Measurements from ENCODE around the gene ALG1. TPM values are rescaled to one million over a fixed set of nuclear protein-coding genes. Genes with fewer than 3 reads are reported as not detected.
A peak's percentile ranks its signal among the peaks of the same experiment; 100 is the strongest.

ALG1 gene
- total and polyA plus RNA-seq, 2 experiments from 2014 or later: 20.2 to 36.4 TPM

- TF ChIP-seq STAT1 (IDR thresholded peaks at IDR 0.05; ENCODE audit: unreplicated experiment) (no peak), JUNB (IDR thresholded peaks at IDR 0.05; ENCODE audit: unreplicated experiment) (no peak), NANOG (IDR thresholded peaks at IDR 0.05; ENCODE audit: borderline replicate concordance) (no peak), POLR2AphosphoS5 (IDR thresholded peaks at IDR 0.05; ENCODE audit: low read depth) (no peak), ETS1 (IDR thresholded peaks at IDR 0.05) (no peak)
- TF ChIP-seq, protein P1, sequence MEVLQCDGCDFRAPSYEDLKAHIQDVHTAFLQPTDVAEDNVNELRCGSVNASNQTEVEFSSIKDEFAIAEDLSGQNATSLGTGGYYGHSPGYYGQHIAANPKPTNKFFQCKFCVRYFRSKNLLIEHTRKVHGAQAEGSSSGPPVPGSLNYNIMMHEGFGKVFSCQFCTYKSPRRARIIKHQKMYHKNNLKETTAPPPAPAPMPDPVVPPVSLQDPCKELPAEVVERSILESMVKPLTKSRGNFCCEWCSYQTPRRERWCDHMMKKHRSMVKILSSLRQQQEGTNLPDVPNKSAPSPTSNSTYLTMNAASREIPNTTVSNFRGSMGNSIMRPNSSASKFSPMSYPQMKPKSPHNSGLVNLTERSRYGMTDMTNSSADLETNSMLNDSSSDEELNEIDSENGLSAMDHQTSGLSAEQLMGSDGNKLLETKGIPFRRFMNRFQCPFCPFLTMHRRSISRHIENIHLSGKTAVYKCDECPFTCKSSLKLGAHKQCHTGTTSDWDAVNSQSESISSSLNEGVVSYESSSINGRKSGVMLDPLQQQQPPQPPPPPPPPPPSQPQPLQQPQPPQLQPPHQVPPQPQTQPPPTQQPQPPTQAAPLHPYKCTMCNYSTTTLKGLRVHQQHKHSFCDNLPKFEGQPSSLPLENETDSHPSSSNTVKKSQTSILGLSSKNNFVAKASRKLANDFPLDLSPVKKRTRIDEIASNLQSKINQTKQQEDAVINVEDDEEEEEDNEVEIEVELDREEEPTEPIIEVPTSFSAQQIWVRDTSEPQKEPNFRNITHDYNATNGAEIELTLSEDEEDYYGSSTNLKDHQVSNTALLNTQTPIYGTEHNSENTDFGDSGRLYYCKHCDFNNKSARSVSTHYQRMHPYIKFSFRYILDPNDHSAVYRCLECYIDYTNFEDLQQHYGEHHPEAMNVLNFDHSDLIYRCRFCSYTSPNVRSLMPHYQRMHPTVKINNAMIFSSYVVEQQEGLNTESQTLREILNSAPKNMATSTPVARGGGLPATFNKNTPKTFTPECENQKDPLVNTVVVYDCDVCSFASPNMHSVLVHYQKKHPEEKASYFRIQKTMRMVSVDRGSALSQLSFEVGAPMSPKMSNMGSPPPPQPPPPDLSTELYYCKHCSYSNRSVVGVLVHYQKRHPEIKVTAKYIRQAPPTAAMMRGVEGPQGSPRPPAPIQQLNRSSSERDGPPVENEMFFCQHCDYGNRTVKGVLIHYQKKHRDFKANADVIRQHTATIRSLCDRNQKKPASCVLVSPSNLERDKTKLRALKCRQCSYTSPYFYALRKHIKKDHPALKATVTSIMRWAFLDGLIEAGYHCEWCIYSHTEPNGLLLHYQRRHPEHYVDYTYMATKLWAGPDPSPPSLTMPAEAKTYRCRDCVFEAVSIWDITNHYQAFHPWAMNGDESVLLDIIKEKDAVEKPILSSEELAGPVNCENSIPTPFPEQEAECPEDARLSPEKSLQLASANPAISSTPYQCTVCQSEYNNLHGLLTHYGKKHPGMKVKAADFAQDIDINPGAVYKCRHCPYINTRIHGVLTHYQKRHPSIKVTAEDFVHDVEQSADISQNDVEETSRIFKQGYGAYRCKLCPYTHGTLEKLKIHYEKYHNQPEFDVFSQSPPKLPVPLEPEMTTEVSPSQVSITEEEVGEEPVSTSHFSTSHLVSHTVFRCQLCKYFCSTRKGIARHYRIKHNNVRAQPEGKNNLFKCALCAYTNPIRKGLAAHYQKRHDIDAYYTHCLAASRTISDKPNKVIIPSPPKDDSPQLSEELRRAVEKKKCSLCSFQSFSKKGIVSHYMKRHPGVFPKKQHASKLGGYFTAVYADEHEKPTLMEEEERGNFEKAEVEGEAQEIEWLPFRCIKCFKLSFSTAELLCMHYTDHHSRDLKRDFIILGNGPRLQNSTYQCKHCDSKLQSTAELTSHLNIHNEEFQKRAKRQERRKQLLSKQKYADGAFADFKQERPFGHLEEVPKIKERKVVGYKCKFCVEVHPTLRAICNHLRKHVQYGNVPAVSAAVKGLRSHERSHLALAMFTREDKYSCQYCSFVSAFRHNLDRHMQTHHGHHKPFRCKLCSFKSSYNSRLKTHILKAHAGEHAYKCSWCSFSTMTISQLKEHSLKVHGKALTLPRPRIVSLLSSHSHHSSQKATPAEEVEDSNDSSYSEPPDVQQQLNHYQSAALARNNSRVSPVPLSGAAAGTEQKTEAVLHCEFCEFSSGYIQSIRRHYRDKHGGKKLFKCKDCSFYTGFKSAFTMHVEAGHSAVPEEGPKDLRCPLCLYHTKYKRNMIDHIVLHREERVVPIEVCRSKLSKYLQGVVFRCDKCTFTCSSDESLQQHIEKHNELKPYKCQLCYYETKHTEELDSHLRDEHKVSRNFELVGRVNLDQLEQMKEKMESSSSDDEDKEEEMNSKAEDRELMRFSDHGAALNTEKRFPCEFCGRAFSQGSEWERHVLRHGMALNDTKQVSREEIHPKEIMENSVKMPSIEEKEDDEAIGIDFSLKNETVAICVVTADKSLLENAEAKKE (CRISPR knock-in tag; IDR thresholded peaks at IDR 0.05): no peak
Measured at GRCh38 chr16:5072334-5073278, 963 bp downstream of the ALG1 start (continued).

DNA sequence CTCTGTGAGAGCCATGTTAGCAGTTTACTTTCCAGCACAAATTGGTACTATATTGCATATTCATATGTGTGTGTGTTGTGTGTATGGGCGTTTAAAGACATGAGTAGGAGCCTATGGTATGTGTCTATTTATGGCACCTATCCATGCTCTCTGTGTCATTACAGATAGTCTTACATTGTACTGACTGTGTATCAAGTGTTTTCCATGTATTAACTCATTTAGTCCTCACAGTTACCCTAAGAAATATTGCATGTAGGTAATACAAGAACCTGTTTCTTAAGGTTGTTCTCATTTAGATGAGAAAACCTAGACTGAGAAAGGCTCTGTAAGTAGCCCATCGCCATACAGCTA, 1.6 kb downstream of the ALG1 start:
- Histone ChIP-seq H3F3A (replicated peaks; ENCODE audit: low read depth) (no peaks in the 10 kb centered on the region; the same call in 1 of the 2 replicates), H3K4me1 (ENCODE audit: insufficient read depth) (peaks cover 7% of the 10 kb centered on the region), H3K27me3 (ENCODE audit: insufficient read depth) (no peaks in the 10 kb centered on the region), H2AFZ (no peak overlapping the region), H4K20me1 (replicated peaks; ENCODE audit: insufficient read depth) (no peaks in the 10 kb centered on the region; the same call in 1 of the 2 replicates), H3K27ac (ENCODE audit: low read depth) (no peak overlapping the region), H3K4me3 (no peak overlapping the region), H3K4me2 (no peak overlapping the region), H3K79me2 (replicated peaks; ENCODE audit: insufficient read depth) (peaks cover 35% of the 10 kb centered on the region), H3K36me3 (ENCODE audit: insufficient read depth) (no peaks in the 10 kb centered on the region; the same call in 1 of the 2 replicates), H3K9me2 (ENCODE audit: insufficient read depth) (no peaks in the 10 kb centered on the region)
- H3K27ac Mint-ChIP-seq: no peak overlapping the region
- H3K27me3 Mint-ChIP-seq (ENCODE audit: insufficient read depth, low read depth, poor library complexity): peaks cover 21% of the 10 kb centered on the region
- H3K9me3 Mint-ChIP-seq: 0 out of 3 replicates have a peak, but pooled peaks cover 3% of the 10 kb centered on the region
- peak overlapping the region; percentile 96 for H3K4me3 Mint-ChIP-seq
- H3K36me3 Mint-ChIP-seq (ENCODE audit: low read depth): peaks cover 35% of the 10 kb centered on the region
- DNase-seq (ENCODE audit: low spot score) (no peak), ATAC-seq (no peak)
- H3K4me1 Mint-ChIP-seq: peaks cover 11% of the 10 kb centered on the region; the same call in 1 of the 3 replicates
- TF ChIP-seq CREB1 (CRISPR knock-in tag; IDR thresholded peaks at IDR 0.05; ENCODE audit: low read depth) (no peak), EZH2 (IDR thresholded peaks at IDR 0.05; ENCODE audit: low read depth, unreplicated experiment) (no peak), REST (IDR thresholded peaks at IDR 0.05; ENCODE audit: unreplicated experiment) (no peak), ZNF331 (CRISPR knock-in tag; IDR thresholded peaks at IDR 0.05; ENCODE audit: low read depth) (no peak)
- TF ChIP-seq, protein P2, sequence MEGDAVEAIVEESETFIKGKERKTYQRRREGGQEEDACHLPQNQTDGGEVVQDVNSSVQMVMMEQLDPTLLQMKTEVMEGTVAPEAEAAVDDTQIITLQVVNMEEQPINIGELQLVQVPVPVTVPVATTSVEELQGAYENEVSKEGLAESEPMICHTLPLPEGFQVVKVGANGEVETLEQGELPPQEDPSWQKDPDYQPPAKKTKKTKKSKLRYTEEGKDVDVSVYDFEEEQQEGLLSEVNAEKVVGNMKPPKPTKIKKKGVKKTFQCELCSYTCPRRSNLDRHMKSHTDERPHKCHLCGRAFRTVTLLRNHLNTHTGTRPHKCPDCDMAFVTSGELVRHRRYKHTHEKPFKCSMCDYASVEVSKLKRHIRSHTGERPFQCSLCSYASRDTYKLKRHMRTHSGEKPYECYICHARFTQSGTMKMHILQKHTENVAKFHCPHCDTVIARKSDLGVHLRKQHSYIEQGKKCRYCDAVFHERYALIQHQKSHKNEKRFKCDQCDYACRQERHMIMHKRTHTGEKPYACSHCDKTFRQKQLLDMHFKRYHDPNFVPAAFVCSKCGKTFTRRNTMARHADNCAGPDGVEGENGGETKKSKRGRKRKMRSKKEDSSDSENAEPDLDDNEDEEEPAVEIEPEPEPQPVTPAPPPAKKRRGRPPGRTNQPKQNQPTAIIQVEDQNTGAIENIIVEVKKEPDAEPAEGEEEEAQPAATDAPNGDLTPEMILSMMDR (conservative IDR thresholded peaks at IDR 0.05; ENCODE audit: low read depth in 2 of 2): no peak

Measured in GM23338 (cell line).